Endothelial cell of umbilical vein (primary cell): ENCODE results near the gene HDDC2. TPM values are rescaled to one million over a fixed set of nuclear protein-coding genes. Genes with fewer than 3 reads are reported as not detected.

Experiments
- BruUV-seq: library from RNA; stranded (reverse); fragments of 400-500 nt; replicated peaks from 2 replicates; lab custom pipeline; 2021; lab: Mats Ljungman, UMichigan
- CTCF ChIA-PET: fragments of 300-600, 350-600 bp; sonication (Branson Sonifier 250); formaldehyde crosslinking; loops from one replicate; lab custom pipeline; 2021; ENCODE audit warnings: antibody characterized with exemption, inconsistent platforms; lab: Charles Lee
- POLR2A ChIA-PET: fragments of 300-600, 350-600 bp; sonication (Branson Sonifier 250); formaldehyde crosslinking; loops from one replicate; lab custom pipeline; 2021; ENCODE audit warnings: antibody characterized with exemption, inconsistent platforms; lab: Charles Lee
- DNase-seq: peaks from one replicate; pipeline ENCODE4 v3.0.0-alpha.2; 2011; ENCODE audit warnings: low read depth, low spot score
- FAIRE-seq: peaks from 2 replicates; lab custom pipeline; 2011; peaks lifted over from hg19 to GRCh38; lab: Jason Lieb, UNC
- H2AFZ ChIP-seq: 2 replicates; pipeline ENCODE4 v1.6.0; 2012; ENCODE audit warnings: low read depth, low read length, control low read depth, inconsistent platforms
- H3K27ac ChIP-seq: 2 replicates; pipeline ENCODE4 v1.5.1; 2011; ENCODE audit warnings: low read depth, mild to moderate bottlenecking, control low read depth, low read length, moderate library complexity; ENCODE audit not compliant: insufficient read depth
- H3K27me3 ChIP-seq, 2 experiments: 2 replicates each; pipeline versions ENCODE4 v1.6.0 to v1.6.1; 2011; ENCODE audit warnings: low read length in 2 of 2, mixed read lengths in 1 of 2; ENCODE audit not compliant: control insufficient read depth in 2 of 2, insufficient read depth in 2 of 2
- H3K36me3 ChIP-seq, 2 experiments: 2 replicates in 1 of 2; 3 replicates in 1 of 2; pipeline ENCODE4 v1.5.1; 2011; ENCODE audit warnings: low read length in 2 of 2, mild to moderate bottlenecking in 1 of 2, moderate library complexity in 1 of 2; ENCODE audit not compliant: control insufficient read depth in 2 of 2, insufficient read depth in 2 of 2; ENCODE audit errors: extremely low read depth in 1 of 2
- H3K4me1 ChIP-seq: 3 replicates; pipeline ENCODE4 v1.5.1; 2011; ENCODE audit warnings: mild to moderate bottlenecking, low read length; ENCODE audit not compliant: control insufficient read depth, insufficient read depth; ENCODE audit errors: extremely low read depth
- H3K4me2 ChIP-seq: 2 replicates; pipeline ENCODE4 v1.6.1; 2011; ENCODE audit warnings: low read length, control low read depth, mixed read lengths; ENCODE audit not compliant: insufficient read depth
- H3K4me3 ChIP-seq, 3 experiments: fragments of 200-600 bp in 1 of 3; sonication (generic), shearing (Covaris generic) in 1 of 3; replicated peaks in 1 of 3; 2 replicates each; pipeline ENCODE4 v1.5.1; 2011 to 2016; ENCODE audit warnings: control low read depth in 3 of 3, low read length in 3 of 3, mild to moderate bottlenecking in 2 of 3, inconsistent platforms in 1 of 3, low read depth in 1 of 3, moderate library complexity in 1 of 3; ENCODE audit not compliant: insufficient read depth in 1 of 3
- H3K79me2 ChIP-seq: 2 replicates; pipeline ENCODE4 v1.6.0; 2012; ENCODE audit warnings: low read length, inconsistent platforms; ENCODE audit not compliant: control insufficient read depth, insufficient read depth
- H3K9ac ChIP-seq: replicated peaks from 2 replicates; pipeline ENCODE3; 2011; ENCODE audit warnings: low read length, control low read depth; ENCODE audit not compliant: insufficient read depth; ENCODE audit errors: extremely low read depth
- H3K9me1 ChIP-seq: replicated peaks from 3 replicates; pipeline ENCODE4 v1.6.0; 2011; ENCODE audit warnings: mild to moderate bottlenecking, low read length; ENCODE audit not compliant: control insufficient read depth, insufficient read depth; ENCODE audit errors: extremely low read depth
- H3K9me3 ChIP-seq: replicated peaks from 2 replicates; pipeline ENCODE4 v1.5.1; 2012; ENCODE audit warnings: low read length, inconsistent platforms; ENCODE audit not compliant: control insufficient read depth, insufficient read depth
- H4K20me1 ChIP-seq: replicated peaks from 2 replicates; pipeline ENCODE3; 2011; ENCODE audit warnings: mild to moderate bottlenecking, low read length; ENCODE audit not compliant: control insufficient read depth, insufficient read depth; ENCODE audit errors: extremely low read depth
- EZH2 ChIP-seq: IDR thresholded peaks from 2 replicates; pipeline ENCODE4 v1.6.1; 2012; ENCODE audit warnings: borderline replicate concordance, low read depth, mild to moderate bottlenecking, moderate library complexity, low read length, inconsistent platforms; ENCODE audit not compliant: severe bottlenecking
- FOS ChIP-seq: IDR thresholded peaks from 2 replicates; pipeline ENCODE4 v1.6.1; 2011; ENCODE audit warnings: mild to moderate bottlenecking, low read length, moderate library complexity, borderline replicate concordance; ENCODE audit not compliant: insufficient read depth
- GATA2 ChIP-seq: IDR thresholded peaks from 2 replicates; pipeline ENCODE4 v1.7.0; 2011; ENCODE audit warnings: low read depth, mild to moderate bottlenecking, moderate library complexity, mixed read lengths, low read length; ENCODE audit not compliant: insufficient read length, insufficient read depth
- JUN ChIP-seq: IDR thresholded peaks from 2 replicates; pipeline ENCODE4 v1.6.1; 2011; ENCODE audit warnings: borderline replicate concordance, low read depth; ENCODE audit not compliant: insufficient read length, insufficient read depth
- MYC ChIP-seq: IDR thresholded peaks from one replicate; pipeline ENCODE4 v1.6.1; 2011; ENCODE audit warnings: mild to moderate bottlenecking, low read depth, low read length
- POLR2A ChIP-seq: IDR thresholded peaks from 2 replicates; pipeline ENCODE4 v1.6.1; 2012; ENCODE audit warnings: low read depth, mild to moderate bottlenecking, control low read depth, low read length
- POLR2AphosphoS5 ChIP-seq: IDR thresholded peaks from 2 replicates; pipeline ENCODE4 v1.6.1; 2012; ENCODE audit warnings: low read depth, mild to moderate bottlenecking, control low read depth, low read length, moderate library complexity; ENCODE audit not compliant: insufficient read depth
- dilution Hi-C: fragments of 300-500 bp; cut with MboI; formaldehyde crosslinking; loops from one replicate; pipeline ENCODE4 v1.15.0; 2019; ENCODE audit warnings: low sequenced_read_pairs; ENCODE audit not compliant: extremely low pct_ligation_motif_present
- intact Hi-C: fragments of 100-400 bp; cut with micrococcal nuclease; formaldehyde crosslinking; loops from one replicate; pipeline ENCODE4 v1.10.0; 2022
- polyA plus RNA-seq, 4 experiments: library from polyadenylated mRNA; depleted of rRNA in 3 of 4; stranded (reverse) in 3 of 4; unstranded in 1 of 4; fragments of >200 nt; gene quantifications; 2 replicates each; pipeline versions ENCODE4 v1.2.1 to v1.2.3, GENCODE V29; 2011 to 2012; ENCODE audit warnings: missing spikeins in 1 of 4
- total RNA-seq: library from RNA; stranded (reverse); gene quantifications from 2 replicates; pipeline ENCODE4 v1.2.3, GENCODE V29; 2021
- TF ChIP-seq, protein P1 (sequence below): IDR thresholded peaks from 2 replicates; pipeline ENCODE4 v1.6.1; 2011; ENCODE audit not compliant: insufficient read depth, insufficient read length
- TF ChIP-seq, protein P2 (sequence below), 2 donors: IDR thresholded peaks; 1 replicate in 1 of 2; 2 replicates in 1 of 2; pipeline ENCODE4 v1.5.1; 2011; ENCODE audit warnings: low read length in 2 of 2, mild to moderate bottlenecking in 2 of 2, moderate library complexity in 2 of 2, control low read depth in 1 of 2, inconsistent platforms in 1 of 2, low read depth in 1 of 2; ENCODE audit not compliant: insufficient read depth in 1 of 2; ENCODE audit errors: extremely low read depth in 1 of 2

The HDDC2 gene
- total and polyA plus RNA-seq, 2 donors (not counting 3 experiments of a cell fraction or from before 2014, with no cell fraction given): 12.6 to 13.6 TPM

DNA sequence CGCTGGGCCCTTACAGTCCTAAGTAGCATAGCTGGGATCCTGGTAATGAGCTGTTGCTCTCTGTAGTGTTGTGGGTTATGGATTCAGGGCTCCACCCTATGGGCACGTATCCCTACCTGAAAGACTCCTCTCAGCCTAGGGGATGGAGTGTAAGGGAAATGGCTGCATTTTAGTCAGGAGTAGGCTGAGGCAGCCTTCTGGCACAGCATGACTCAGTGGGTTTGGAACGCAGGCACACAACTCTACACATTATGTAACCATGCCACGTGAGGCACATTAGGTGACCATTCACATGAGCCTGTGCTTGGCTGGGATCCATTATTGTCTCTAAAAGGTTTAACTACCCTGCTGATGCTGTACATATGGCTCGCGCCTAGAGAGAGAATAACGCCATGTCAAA lies 27.8 kb downstream of the HDDC2 start:
- Histone ChIP-seq H3K27me3 (no peaks in the 10 kb centered on the region), H3K9me3 (no peaks in the 10 kb centered on the region), H3K4me1 (no peaks in the 10 kb centered on the region), H3K36me3 (no peaks in the 10 kb centered on the region), H3K9me1 (no peaks in the 10 kb centered on the region), H3K27ac (no peak overlapping the region), H3K4me2 (no peak overlapping the region), H3K4me3 (no peak overlapping the region), H3K9ac (no peak overlapping the region), H3K79me2 (no peaks in the 10 kb centered on the region), H4K20me1 (no peaks in the 10 kb centered on the region), H2AFZ (no peak overlapping the region)
- dilution Hi-C loops (no loop called here), intact Hi-C loops (no loop called here)
- no peak for TF ChIP-seq POLR2AphosphoS5
- no peak for TF ChIP-seq EZH2
- no peak for TF ChIP-seq JUN
- no peak for TF ChIP-seq FOS
- no peak for TF ChIP-seq MYC
- TF ChIP-seq, protein P1, sequence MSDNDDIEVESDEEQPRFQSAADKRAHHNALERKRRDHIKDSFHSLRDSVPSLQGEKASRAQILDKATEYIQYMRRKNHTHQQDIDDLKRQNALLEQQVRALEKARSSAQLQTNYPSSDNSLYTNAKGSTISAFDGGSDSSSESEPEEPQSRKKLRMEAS: no peak
- no peak for TF ChIP-seq GATA2
- TF ChIP-seq POLR2A: no peak
- TF ChIP-seq, protein P2, sequence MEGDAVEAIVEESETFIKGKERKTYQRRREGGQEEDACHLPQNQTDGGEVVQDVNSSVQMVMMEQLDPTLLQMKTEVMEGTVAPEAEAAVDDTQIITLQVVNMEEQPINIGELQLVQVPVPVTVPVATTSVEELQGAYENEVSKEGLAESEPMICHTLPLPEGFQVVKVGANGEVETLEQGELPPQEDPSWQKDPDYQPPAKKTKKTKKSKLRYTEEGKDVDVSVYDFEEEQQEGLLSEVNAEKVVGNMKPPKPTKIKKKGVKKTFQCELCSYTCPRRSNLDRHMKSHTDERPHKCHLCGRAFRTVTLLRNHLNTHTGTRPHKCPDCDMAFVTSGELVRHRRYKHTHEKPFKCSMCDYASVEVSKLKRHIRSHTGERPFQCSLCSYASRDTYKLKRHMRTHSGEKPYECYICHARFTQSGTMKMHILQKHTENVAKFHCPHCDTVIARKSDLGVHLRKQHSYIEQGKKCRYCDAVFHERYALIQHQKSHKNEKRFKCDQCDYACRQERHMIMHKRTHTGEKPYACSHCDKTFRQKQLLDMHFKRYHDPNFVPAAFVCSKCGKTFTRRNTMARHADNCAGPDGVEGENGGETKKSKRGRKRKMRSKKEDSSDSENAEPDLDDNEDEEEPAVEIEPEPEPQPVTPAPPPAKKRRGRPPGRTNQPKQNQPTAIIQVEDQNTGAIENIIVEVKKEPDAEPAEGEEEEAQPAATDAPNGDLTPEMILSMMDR (IDR thresholded peaks at IDR 0.05; ENCODE audit: extremely low read depth in 1 of 2, insufficient read depth in 1 of 2, low read depth in 1 of 2, low read length in 2 of 2): no peak
- BruUV-seq: no TSS peak
- POLR2A ChIA-PET: no interaction called here
- DNase-seq (no peak), FAIRE-seq (no peak)
- CTCF ChIA-PET: no interaction called here
